HG03108 (cell line): ENCODE results near the gene NECTIN2.

ENCODE experiments used
- ATAC-seq: cut with Tn5 transposase; IDR thresholded peaks from one replicate; pipeline ENCODE4 v1.9.1; 2021; ENCODE audit warnings: moderate library complexity; ENCODE audit not compliant: unreplicated experiment

Gene NECTIN2

GRCh38 chr19:44845612-44846454 lies at the start of gene NECTIN2:
TSS of gene NECTIN2 (plus strand) at chr19:44846297. CDS start at chr19:44846526, 229 bp downstream.
- ATAC-seq: no peak

- ATAC-seq: no peak
Observed at GRCh38 chr19:44796701-44797115, 49.4 kb upstream of the NECTIN2 start.

GRCh38 chr19:44799627-44800346 lies 46.3 kb upstream of the NECTIN2 start:
- no peak for ATAC-seq

- no peak for ATAC-seq
Observed at GRCh38 chr19:44800461-44800860, 45.6 kb upstream of the NECTIN2 start.

- no peak for ATAC-seq
Observed at GRCh38 chr19:44803442-44804428, 42.4 kb upstream of the NECTIN2 start.

- ATAC-seq: no peak
Observed at GRCh38 chr19:44806291-44806690, 39.8 kb upstream of the NECTIN2 start.

GRCh38 chr19:44807162-44807561 lies 38.9 kb upstream of the NECTIN2 start:
- ATAC-seq: no peak

GRCh38 chr19:44807652-44808462 lies 38.2 kb upstream of the NECTIN2 start:
- no peak for ATAC-seq

GRCh38 chr19:44808463-44809371 lies 37.4 kb upstream of the NECTIN2 start, which contains the start of gene BCAM:
TSS of gene BCAM (plus strand) at chr19:44809103. CDS start at chr19:44809125, 22 bp downstream.
- no peak for ATAC-seq

GRCh38 chr19:44809577-44810233 lies 36.4 kb upstream of the NECTIN2 start:
- no peak for ATAC-seq

- no peak for ATAC-seq
Observed at GRCh38 chr19:44810234-44811121, 35.6 kb upstream of the NECTIN2 start.

GRCh38 chr19:44811122-44811419 lies 35.0 kb upstream of the NECTIN2 start:
- no peak for ATAC-seq

- ATAC-seq: no peak
Observed at GRCh38 chr19:44812142-44812718, 33.9 kb upstream of the NECTIN2 start.

GRCh38 chr19:44813070-44813840 lies 32.8 kb upstream of the NECTIN2 start:
- ATAC-seq: no peak

GRCh38 chr19:44813841-44814470 lies 32.1 kb upstream of the NECTIN2 start:
- ATAC-seq: no peak

- no peak for ATAC-seq
Observed at GRCh38 chr19:44814517-44814916, 31.6 kb upstream of the NECTIN2 start.
